HG02642 (cell line): ENCODE results near the gene MAP3K15.

Experiments
- ATAC-seq: cut with Tn5 transposase; IDR thresholded peaks from one replicate; pipeline ENCODE4 v1.9.1; 2021; ENCODE audit warnings: mild to moderate bottlenecking; ENCODE audit not compliant: unreplicated experiment, poor library complexity

Gene MAP3K15

DNA sequence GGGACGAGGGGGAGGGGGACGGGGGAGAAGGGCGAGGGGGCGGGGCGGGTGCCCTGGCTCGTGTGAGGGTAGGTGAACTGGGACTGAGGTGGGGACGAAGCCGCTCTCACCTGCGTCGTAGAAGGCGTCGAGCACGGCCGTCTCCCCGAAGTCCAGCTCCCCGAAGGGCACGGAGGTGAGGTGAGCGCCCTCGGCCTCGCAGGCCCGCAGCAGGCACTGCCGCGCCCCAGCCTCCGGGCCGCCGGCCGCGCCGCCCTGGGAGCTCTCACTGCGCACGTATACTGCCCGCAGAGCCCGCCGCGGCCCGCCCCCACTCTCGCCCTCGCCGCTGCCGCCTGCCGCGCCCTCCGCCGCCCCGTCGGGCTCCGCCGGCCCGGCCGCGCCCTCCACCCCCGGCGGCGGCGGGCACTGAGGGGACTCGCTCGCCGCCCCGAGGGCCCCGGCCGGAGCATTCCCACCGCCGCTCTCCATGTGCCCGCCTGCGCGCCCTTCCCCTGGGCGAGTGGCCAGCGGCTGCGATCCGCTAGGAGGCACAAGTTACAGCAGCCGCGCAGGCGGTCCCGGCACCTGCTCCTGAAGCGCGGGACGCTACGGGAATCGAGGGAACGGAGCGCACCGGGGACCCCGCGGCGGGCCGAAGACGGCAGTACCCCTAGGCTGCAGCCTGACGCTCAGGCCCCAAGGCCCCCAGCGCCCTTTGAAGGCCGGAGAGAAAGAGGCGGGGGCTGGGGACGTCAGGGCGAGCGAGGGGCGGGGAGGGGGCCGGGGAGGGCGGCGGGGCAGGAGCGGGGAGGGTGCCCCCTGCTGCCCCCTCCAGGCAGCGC, at the start of gene MAP3K15:
TSS of gene MAP3K15 (minus strand) at position 718 of the 824 bp plus-strand sequence. CDS start at position 471, 247 bp downstream.
- ATAC-seq, result no peak

DNA sequence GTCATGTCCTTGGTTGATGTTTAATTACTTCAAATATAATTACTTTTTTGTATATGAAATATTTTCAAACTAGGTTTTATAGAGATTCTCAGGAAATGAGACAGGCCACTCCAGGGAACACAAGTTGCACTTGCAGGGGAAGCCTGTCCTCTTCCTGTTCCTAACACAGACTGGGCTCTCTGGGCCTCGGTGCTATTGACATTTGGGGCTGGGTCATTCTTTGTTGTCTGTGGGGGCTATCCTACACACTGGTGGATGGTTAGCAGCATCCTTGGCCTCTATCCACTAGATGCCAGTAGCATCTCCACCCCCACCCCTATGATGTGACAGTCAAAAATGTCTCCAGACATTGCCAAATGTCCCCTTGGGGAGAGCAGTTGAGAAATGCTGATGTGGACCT, 49.3 kb upstream of the MAP3K15 start:
- no peak for ATAC-seq

DNA sequence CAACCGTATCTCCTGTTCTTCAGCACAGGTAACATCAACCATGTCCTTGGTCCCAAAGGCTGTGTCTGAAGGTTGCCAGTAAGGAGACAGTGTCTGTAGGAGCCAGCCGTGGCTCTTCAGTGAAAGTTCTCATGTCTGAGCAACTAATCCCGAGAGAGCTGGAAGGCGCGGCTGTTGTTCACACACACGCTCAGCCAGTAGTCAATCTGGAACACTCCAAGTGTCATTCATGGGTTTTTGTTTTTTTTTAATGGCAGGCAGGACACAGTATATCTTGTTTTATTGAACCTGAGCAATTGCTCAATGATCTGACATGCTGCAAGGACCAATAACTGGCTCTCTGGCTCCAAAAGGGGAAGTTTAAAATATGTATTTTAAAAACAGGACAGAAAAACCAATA, 48.4 kb upstream of the MAP3K15 start:
- ATAC-seq, result no peak

GRCh38 chrX:19563327-19563726, 48.0 kb upstream of the MAP3K15 start:
- no peak for ATAC-seq

DNA sequence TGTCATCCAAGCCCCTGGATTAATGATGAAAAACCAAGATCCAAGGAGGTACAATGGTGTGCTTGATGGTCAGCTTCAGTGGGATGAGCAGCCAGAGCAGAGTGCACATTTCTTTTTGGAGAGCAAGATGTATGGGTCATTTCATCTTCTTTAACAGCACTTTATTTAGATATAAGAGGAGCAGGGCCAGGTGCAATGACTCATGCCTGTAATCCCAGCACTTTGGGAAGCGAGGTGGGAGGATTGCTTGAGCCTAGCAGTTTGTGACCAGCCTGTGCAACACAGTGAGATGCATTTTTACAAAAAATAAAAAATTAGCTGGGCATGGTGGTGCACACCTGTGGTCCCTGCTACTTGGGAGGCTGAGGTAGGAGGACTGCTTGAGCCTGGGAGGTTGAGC, 45.3 kb upstream of the MAP3K15 start:
- no peak for ATAC-seq

DNA sequence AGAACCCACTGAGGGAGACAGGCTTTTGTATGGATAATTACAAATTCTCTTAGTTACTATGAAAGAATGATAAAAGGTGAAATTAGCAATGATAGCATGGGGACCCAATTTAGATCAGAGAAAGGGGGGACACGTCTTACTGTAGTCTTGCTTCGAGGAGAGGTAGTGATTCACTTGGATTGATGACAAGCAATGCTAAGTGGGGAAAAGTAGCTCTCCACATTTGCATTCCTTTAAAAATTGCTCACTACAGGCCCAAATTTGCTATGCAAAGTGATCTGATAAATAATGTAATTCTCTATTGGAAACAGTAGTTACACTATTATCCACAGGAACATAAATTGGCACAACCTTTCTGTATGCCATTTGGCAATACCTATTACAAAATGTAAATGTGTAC, 42.5 kb upstream of the MAP3K15 start:
- ATAC-seq, result no peak

- ATAC-seq, result peak; percentile 47
Observed at GRCh38 chrX:19556202-19556601, 40.9 kb upstream of the MAP3K15 start.

GRCh38 chrX:19555683-19556082, 40.4 kb upstream of the MAP3K15 start:
- no peak for ATAC-seq

DNA sequence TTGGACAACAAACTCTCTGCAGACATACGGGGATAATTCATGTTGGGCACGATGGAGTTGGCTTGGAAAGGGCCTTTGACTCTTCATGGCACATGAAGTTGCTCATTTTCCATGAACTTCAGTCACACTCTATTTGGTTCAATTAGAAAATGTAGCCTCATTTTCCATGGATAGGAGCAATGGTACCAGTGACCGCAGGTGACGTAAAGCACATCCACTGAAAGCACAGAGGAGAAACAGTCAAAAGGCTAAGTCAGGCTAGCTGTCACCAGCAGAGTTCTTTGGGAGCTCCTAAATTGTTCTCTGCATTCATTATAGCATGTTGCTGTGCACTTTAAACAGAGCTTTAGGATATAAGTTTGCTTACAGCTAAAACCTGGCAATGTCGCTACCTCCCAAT, 39.9 kb upstream of the MAP3K15 start:
- peak; percentile 21 for ATAC-seq

GRCh38 chrX:19554786-19555185, 39.5 kb upstream of the MAP3K15 start:
- ATAC-seq, result peak; percentile 48

DNA sequence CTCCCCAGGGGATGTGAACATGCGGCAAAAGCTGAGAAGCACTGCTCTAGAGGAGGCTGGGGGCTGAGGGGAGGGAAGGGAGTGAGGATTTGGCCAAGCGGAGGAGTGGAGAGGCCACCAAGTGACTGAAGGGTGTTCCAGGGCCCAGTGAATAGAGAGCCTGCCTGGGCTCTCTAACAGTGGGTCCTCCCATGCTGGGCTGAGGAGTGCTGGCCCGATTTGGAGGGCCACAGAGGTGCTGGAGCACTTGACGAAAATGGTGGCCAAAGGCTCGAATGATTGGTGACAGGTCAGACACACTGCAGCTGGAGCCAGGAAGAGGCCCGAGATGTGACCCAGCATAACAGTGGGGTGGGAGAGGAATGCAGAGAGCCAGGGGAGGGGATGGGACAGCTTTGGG, 37.5 kb upstream of the MAP3K15 start:
- no peak for ATAC-seq

GRCh38 chrX:19549838-19550237, 34.5 kb upstream of the MAP3K15 start:
- no peak for ATAC-seq

DNA sequence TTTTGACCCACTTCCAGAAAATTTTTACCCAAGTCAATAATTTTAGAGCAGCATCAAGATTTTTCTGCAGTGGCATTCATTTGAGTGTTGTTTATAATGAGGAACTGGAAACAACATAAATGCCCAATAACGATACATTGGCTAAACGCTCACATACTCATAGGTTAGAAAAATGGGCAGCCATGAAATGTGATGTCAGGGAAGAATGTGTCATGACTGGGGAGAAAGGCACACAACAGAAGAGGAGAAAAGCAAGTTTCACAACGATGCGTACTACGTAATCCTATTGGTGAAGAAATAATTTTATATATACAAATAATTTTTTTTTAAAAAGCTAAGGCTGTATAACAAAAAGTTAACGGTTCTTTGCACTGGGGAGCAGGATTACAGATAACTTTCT, 33.6 kb upstream of the MAP3K15 start:
- no peak for ATAC-seq

DNA sequence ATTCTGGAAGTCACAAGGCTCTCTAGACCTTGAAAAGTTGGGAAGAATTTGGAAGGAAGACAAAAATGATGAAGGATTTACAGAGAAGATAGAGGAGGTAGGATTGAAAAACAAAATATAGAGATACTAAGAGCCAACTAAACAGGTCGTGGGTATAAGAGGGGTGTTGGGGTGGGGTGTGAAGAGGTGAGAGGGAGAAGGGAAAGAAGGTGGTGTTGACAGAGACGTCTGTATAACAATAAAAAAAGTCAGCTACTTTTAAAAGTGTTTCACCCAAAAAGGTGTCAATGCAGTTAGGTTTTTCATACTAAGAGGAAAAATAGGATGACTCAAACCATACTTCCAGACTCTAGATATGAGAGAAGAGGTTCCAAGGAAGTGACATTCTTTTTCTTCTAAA, 33.0 kb upstream of the MAP3K15 start:
- ATAC-seq, result no peak

GRCh38 chrX:19545651-19546050, 30.3 kb upstream of the MAP3K15 start:
- ATAC-seq, result no peak

GRCh38 chrX:19544693-19545305, 29.5 kb upstream of the MAP3K15 start:
- ATAC-seq, result no peak

GRCh38 chrX:19543951-19544381, 28.7 kb upstream of the MAP3K15 start:
- ATAC-seq, result no peak

DNA sequence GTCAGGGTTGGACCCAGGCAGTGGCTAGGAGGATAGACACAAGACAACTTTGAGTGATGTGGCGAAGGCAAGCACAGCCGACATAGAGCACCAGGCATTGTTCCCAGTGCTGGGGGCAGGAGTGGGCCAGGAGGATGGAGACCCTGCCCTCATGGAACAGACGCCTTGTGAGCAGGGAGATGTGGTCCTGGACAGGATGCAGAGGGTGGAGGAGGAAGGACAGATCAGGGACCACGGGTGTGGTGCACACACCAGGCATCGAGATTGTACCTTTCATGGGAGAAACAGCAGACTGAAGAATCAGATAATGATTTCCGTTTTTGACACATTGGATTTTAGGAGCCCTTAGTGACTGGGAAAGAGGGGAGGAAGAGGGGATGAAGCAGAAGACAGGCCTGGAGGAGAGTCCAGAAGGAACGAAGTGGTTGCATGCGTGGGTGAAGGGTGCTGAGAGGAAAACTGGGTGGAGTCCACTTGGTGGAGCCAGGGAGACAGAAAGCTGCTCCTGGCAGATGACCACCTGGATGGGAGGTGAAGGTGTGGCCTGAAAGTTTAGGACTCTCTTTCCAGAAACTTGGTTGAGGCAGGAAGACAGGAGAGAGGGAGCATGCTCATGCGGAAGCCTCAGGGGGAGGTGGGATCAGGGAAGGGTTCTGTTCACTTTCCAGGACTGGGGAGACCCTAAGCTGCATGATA, 27.9 kb upstream of the MAP3K15 start:
- no peak for ATAC-seq

GRCh38 chrX:19541931-19542330, 26.6 kb upstream of the MAP3K15 start:
- ATAC-seq, result no peak

DNA sequence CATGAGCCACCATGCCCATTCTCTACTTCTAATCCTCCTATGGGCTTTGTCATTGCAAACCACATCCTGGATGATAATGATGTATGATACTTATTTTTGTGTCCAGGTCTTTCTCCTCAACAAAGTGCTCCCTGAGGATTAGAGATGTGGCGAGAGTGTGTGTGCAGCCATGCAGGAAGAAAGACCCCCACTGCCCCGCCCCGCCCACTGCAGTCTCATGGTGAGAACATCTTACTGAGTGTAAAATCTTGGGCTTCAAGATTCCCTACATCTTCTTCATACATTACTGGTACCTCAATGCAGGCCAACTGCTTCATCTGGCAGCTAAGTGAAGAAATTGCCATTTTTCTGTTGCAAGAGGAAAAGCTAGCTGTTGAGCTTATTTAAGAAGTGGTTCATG, 25.9 kb upstream of the MAP3K15 start:
- ATAC-seq, result no peak

GRCh38 chrX:19540076-19540475, 24.8 kb upstream of the MAP3K15 start:
- ATAC-seq, result no peak
